K562 (cell line): ENCODE results near the gene CST5. TPM values are rescaled to one million over a fixed set of nuclear protein-coding genes. Genes with fewer than 3 reads are reported as not detected.

Experiments
- ATAC-seq: fragments of 200-7000 bp; cut with Tn5 transposase; 3 replicates; pipeline ENCODE4 v1.9.1; 2020; ENCODE audit warnings: moderate library complexity
- BruUV-seq: library from RNA; stranded (reverse); fragments of 400-500 nt; replicated peaks from 2 replicates; lab custom pipeline; 2021; lab: Mats Ljungman, UMichigan
- CTCF ChIA-PET: fragments of 300-600 bp; formaldehyde crosslinking; extraction: SDS; loops from one replicate; lab custom pipeline; 2021; ENCODE audit warnings: low intra/inter-chr PET ratio; lab: Yijun Ruan, JAX
- POLR2A ChIA-PET: fragments of 300-600, 350-650 bp; sonication (Branson Sonifier 250); formaldehyde crosslinking; extraction: SDS; loops from one replicate; lab custom pipeline; 2021; ENCODE audit warnings: antibody characterized with exemption, inconsistent platforms; lab: Yijun Ruan, JAX
- DNase-seq, 4 experiments: peaks; one replicate each; pipeline versions ENCODE4 v3.0.0 to v3.0.0-alpha.2; 2011 to 2018; ENCODE audit warnings: low spot score in 3 of 4, mixed read lengths in 3 of 4; ENCODE audit errors: extremely low read depth in 1 of 4
- FAIRE-seq: peaks from 2 replicates; lab custom pipeline; 2011; peaks lifted over from hg19 to GRCh38; lab: Jason Lieb, UNC
- H2AFZ ChIP-seq: 2 replicates; pipeline ENCODE4 v1.6.0; 2011; ENCODE audit warnings: low read depth, low read length, control low read depth, inconsistent platforms
- H3K27ac ChIP-seq: fragments of 200-600 bp; 3 replicates; pipeline ENCODE4 v1.8.0; 2011; ENCODE audit warnings: low read depth, mild to moderate bottlenecking, control low read depth, inconsistent platforms, low read length, moderate library complexity, mixed read lengths; ENCODE audit errors: extremely low read depth
- H3K27me3 ChIP-seq, 2 experiments: fragments of 300-600 bp in 1 of 2; 2 replicates in 1 of 2; 3 replicates in 1 of 2; pipeline versions ENCODE4 v1.6.0 to v1.8.0; 2011; ENCODE audit warnings: inconsistent platforms in 2 of 2, low read length in 2 of 2, mild to moderate bottlenecking in 1 of 2, mixed read lengths in 1 of 2, moderate library complexity in 1 of 2; ENCODE audit not compliant: control insufficient read depth in 2 of 2, insufficient read depth in 2 of 2
- H3K36me3 ChIP-seq: fragments of 300-600 bp; 3 replicates; pipeline ENCODE4 v1.8.0; 2011; ENCODE audit warnings: mild to moderate bottlenecking, low read length, inconsistent platforms; ENCODE audit not compliant: control insufficient read depth, insufficient read depth
- H3K4me1 ChIP-seq, 2 experiments: fragments of 200-600 bp in 1 of 2; replicated peaks in 1 of 2; 2 replicates in 1 of 2; 3 replicates in 1 of 2; pipeline versions ENCODE4 v1.5.1 to v1.8.0; 2011; ENCODE audit warnings: inconsistent platforms in 2 of 2, low read length in 2 of 2, mild to moderate bottlenecking in 1 of 2, mixed read lengths in 1 of 2, moderate library complexity in 1 of 2; ENCODE audit not compliant: control insufficient read depth in 2 of 2, insufficient read depth in 2 of 2
- H3K4me2 ChIP-seq: 2 replicates; pipeline ENCODE4 v1.6.1; 2011; ENCODE audit warnings: low read length, control low read depth, inconsistent platforms, mixed read lengths; ENCODE audit not compliant: insufficient read depth
- H3K4me3 ChIP-seq: fragments of 200-600 bp; sonication (generic), shearing (Covaris generic); 2 replicates; pipeline ENCODE4 v1.5.1; 2016; ENCODE audit warnings: control low read depth, inconsistent platforms
- H3K79me2 ChIP-seq: fragments of 200-600 bp; 3 replicates; pipeline ENCODE4 v1.8.0; 2011; ENCODE audit warnings: low read length, inconsistent platforms; ENCODE audit not compliant: control insufficient read depth, insufficient read depth
- H3K9ac ChIP-seq, 2 experiments: 2 replicates each; pipeline versions ENCODE4 v1.6.0 to v1.6.1; 2011; ENCODE audit warnings: low read depth in 2 of 2, low read length in 2 of 2, control low read depth in 1 of 2, inconsistent platforms in 1 of 2, mild to moderate bottlenecking in 1 of 2, mixed read lengths in 1 of 2; ENCODE audit not compliant: insufficient read depth in 1 of 2
- H3K9me1 ChIP-seq: one replicate; pipeline ENCODE4 v1.6.0; 2011; ENCODE audit warnings: inconsistent platforms, mild to moderate bottlenecking, low read length, moderate library complexity; ENCODE audit not compliant: control insufficient read depth, insufficient read depth
- H3K9me3 ChIP-seq: replicated peaks from 2 replicates; pipeline ENCODE4 v1.5.1; 2011; ENCODE audit warnings: low read depth, low read length, inconsistent platforms; ENCODE audit not compliant: control insufficient read depth, insufficient read depth
- H4K20me1 ChIP-seq: replicated peaks from 2 replicates; pipeline ENCODE4 v1.6.1; 2011; ENCODE audit warnings: low read length, inconsistent platforms, mixed read lengths; ENCODE audit not compliant: control insufficient read depth, insufficient read depth
- CXXC5 ChIP-seq: fragments of 250-450 bp; sonication (Bioruptor Pico); IDR thresholded peaks from 2 replicates; pipeline ENCODE4 v1.8.0; 2022; ENCODE audit warnings: inconsistent platforms, mild to moderate bottlenecking, moderate library complexity
- NR2F6 ChIP-seq: fragments of 450-650 bp; formaldehyde crosslinking; IDR thresholded peaks from 2 replicates; pipeline ENCODE4 v1.4.0; 2020; ENCODE audit warnings: mild to moderate bottlenecking
- ZBTB11 ChIP-seq, 3 experiments: fragments of 200-800 bp in 1 of 3; fragments of 250-450 bp in 1 of 3; fragments of 450-650 bp in 1 of 3; sonication (Bioruptor Pico) in 1 of 3; sonication (Bioruptor generic) in 1 of 3; formaldehyde crosslinking in 1 of 3; IDR thresholded peaks; 2 replicates each; pipeline versions ENCODE4 v1.6.1 to v1.8.0; 2016 to 2022; ENCODE audit warnings: mild to moderate bottlenecking in 2 of 3, missing genetic modification characterization in 2 of 3, missing compliant biosample characterization in 1 of 3, moderate library complexity in 1 of 3
- WGBS: fragments of 100-300 bp; shearing (Covaris generic); methylation state at CpG from one replicate; pipeline ENCODE4 v1.1.6; 2016; ENCODE audit warnings: low coverage, mixed read lengths; ENCODE audit not compliant: insufficient coverage; ENCODE audit errors: missing lambda C conversion rate; 5-methylcytosine and 5-hydroxymethylcytosine counted together
- in situ Hi-C: fragments of 300-500 bp; cut with MboI; formaldehyde crosslinking; loops from 4 replicates; pipeline ENCODE4 v1.15.0; 2018; ENCODE audit warnings: inconsistent platforms, mixed read lengths
- intact Hi-C: fragments of 100-400 bp; cut with micrococcal nuclease; formaldehyde crosslinking; loops from 2 replicates; pipeline ENCODE4 v1.14.2; 2022
- polyA plus RNA-seq, 8 experiments: library from polyadenylated mRNA; depleted of rRNA in 4 of 8; stranded (reverse) in 5 of 8; unstranded in 3 of 8; fragments of >200 nt; fragmentation: Nextera tagmentation in 2 of 8; fragmentation: Illumina TruSeq in 1 of 8; extraction: Ambion mirVana in 2 of 8; extraction: Trizol in 1 of 8; gene quantifications; 2 replicates each; pipeline versions ENCODE4 v1.2.1 to v1.2.3, GENCODE V29; 2011 to 2014; ENCODE audit warnings: inconsistent platforms in 1 of 8, missing spikeins in 1 of 8
- total RNA-seq, 7 experiments: library from RNA; depleted of rRNA in 6 of 7; stranded (reverse); fragments of >200 nt in 6 of 7; fragmentation: Illumina TruSeq in 2 of 7; extraction: Trizol in 2 of 7; gene quantifications; 2 replicates each; pipeline versions ENCODE4 v1.2.1 to v1.2.3, GENCODE V29; 2011 to 2021; ENCODE audit warnings: low replicate concordance in 1 of 7

The CST5 gene
- total and polyA plus RNA-seq, 9 of the 15 experiments (the other 6 are each of a cell fraction or from before 2014, with no cell fraction given) = not detected

- H3K9me1 ChIP-seq = no peaks in the 10 kb centered on the region
- intact Hi-C loops = no loop called here
- no peaks in the 10 kb centered on the region for H4K20me1 ChIP-seq
- no peaks in the 10 kb centered on the region for H3K36me3 ChIP-seq
- no peaks in the 10 kb centered on the region for H3K79me2 ChIP-seq
- WGBS = 0% methylated on average over 8 of the region's 9 CpGs
- H3K4me3 ChIP-seq = no peak overlapping the region
- H2AFZ ChIP-seq = no peak overlapping the region
- H3K27ac ChIP-seq = no peak overlapping the region
- ChIA-PET POLR2A (no interaction called here), CTCF (no interaction called here)
- no peaks in the 10 kb centered on the region for H3K4me1 ChIP-seq
- TF ChIP-seq ZBTB11 (CRISPR knock-in tag; IDR thresholded peaks at IDR 0.05) = no peak
- no peak for TF ChIP-seq NR2F6 (CRISPR knock-in tag)
- TF ChIP-seq CXXC5 = no peak
- TF ChIP-seq, all 486 proteins: peak for 0
- Histone ChIP-seq H3K9ac (no peak overlapping the region), H3K4me2 (no peak overlapping the region), H3K27me3 (no peaks in the 10 kb centered on the region), H3K9me3 (no peaks in the 10 kb centered on the region)
- no TSS peak for BruUV-seq
- ATAC-seq (no peak), DNase-seq (no peak), FAIRE-seq (no peak)
- in situ Hi-C loops = no loop called here
Observed at GRCh38 chr20:23857962-23858595, 21.5 kb downstream of the CST5 start.
